ENCODE measurements around the gene SPATA9.

DNA sequence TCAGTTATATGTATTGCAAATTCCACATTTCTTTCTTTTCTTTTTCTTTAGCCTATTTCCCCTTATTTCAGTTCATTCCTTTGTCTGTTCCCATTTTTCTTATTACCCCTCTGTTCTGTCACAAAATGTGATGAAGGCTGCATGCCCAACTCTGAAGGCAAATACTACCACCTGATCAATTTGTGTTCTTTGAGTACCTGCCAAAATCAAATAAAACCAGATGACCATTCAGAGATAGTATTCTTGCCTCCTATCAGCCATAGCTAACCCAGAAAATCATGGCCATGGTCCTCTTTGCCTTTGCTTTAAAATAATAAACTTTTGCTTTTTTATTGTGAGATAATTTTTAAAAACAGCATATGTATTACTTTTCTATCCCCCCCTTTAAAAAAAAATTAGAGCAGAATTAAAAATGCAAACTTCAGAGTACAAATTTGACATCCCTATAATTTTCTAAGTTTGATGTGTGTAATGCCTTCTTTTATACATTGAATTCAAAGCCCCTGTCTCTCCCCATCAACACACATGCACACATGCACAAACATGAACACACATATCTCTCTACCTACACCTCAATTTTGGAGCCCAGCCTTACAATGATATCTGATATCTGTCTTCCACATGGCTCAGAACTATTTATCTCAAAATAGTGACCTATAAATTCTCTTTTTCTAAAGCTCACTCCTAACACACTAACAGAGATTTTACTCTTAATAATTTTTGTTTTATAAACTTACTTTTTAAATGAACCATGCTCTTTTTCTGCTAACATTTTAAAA is 32.8 kb downstream of the SPATA9 start:
- TF ChIP-seq TRIM28 (IDR thresholded peaks at IDR 0.05; ENCODE audit: borderline replicate concordance, low read length) (no peak), ZNF747 (tag by site-specific recombination; IDR thresholded peaks at IDR 0.05) (no peak), ZSCAN16 (tag by site-specific recombination; IDR thresholded peaks at IDR 0.05) (no peak)
- TF ChIP-seq, protein P1, sequence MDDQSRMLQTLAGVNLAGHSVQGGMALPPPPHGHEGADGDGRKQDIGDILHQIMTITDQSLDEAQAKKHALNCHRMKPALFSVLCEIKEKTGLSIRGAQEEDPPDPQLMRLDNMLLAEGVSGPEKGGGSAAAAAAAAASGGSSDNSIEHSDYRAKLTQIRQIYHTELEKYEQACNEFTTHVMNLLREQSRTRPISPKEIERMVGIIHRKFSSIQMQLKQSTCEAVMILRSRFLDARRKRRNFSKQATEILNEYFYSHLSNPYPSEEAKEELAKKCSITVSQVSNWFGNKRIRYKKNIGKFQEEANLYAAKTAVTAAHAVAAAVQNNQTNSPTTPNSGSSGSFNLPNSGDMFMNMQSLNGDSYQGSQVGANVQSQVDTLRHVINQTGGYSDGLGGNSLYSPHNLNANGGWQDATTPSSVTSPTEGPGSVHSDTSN (CRISPR knock-in tag; IDR thresholded peaks at IDR 0.05): no peak
